Prostate gland (tissue), 2 donors: ENCODE results near the gene POLR3K. TPM values are rescaled to one million over a fixed set of nuclear protein-coding genes. Genes with fewer than 3 reads are reported as not detected.

Source experiments
- DNase-seq: peaks from one replicate; pipeline ENCODE4 v3.0.0-alpha.2; 2019; ENCODE audit warnings: low spot score
- H3K27ac ChIP-seq, 2 donors: fragments of 200-600 bp; sonication (generic); 2 replicates each; pipeline ENCODE4 v1.5.1; 2017 to 2019
- H3K27me3 ChIP-seq: fragments of 200-600 bp; sonication (generic); replicated peaks from 2 replicates; pipeline ENCODE4 v1.5.1; 2019; ENCODE audit not compliant: insufficient read depth
- H3K36me3 ChIP-seq, 2 donors: fragments of 200-600 bp; sonication (generic); 1 replicate in 1 of 2; 2 replicates in 1 of 2; pipeline versions ENCODE4 v1.5.1 to v1.8.1; 2017 to 2019
- H3K4me1 ChIP-seq: fragments of 200-600 bp; sonication (generic); replicated peaks from 2 replicates; pipeline ENCODE4 v1.5.1; 2019
- H3K4me3 ChIP-seq, 2 donors: fragments of 200-600 bp; sonication (generic); 2 replicates each; pipeline ENCODE4 v1.5.1; 2017 to 2019
- H3K9me3 ChIP-seq: fragments of 200-600 bp; sonication (generic); 2 replicates; pipeline ENCODE4 v1.5.1; 2017
- POLR2A ChIP-seq: fragments of 450-650 bp; IDR thresholded peaks from one replicate; pipeline ENCODE4 v1.6.1; 2016; ENCODE audit warnings: antibody characterized with exemption, mild to moderate bottlenecking
- POLR2AphosphoS5 ChIP-seq: sonication (generic); formaldehyde crosslinking; IDR thresholded peaks from one replicate; pipeline ENCODE4 v1.6.1; 2017; ENCODE audit warnings: antibody characterized with exemption
- WGBS: methylation state at CpG from one replicate; pipeline ENCODE4 v1.1.5; 2018; 5-methylcytosine and 5-hydroxymethylcytosine counted together
- intact Hi-C: fragments of 100-400 bp; cut with DNase I; formaldehyde crosslinking; loops from one replicate; pipeline ENCODE4 v1.14.2; 2022
- total RNA-seq, 2 donors: library from RNA; depleted of rRNA; stranded (reverse); fragments of >200 nt; gene quantifications; one replicate each; pipeline ENCODE4 v1.1.0, GENCODE V29; 2016
- TF ChIP-seq, protein P1 (sequence below), 4 experiments: fragments of 200-600 bp in 2 of 4; fragments of 450-650 bp in 2 of 4; sonication (generic) in 2 of 4; IDR thresholded peaks; 1 replicate in 3 of 4; 2 replicates in 1 of 4; pipeline ENCODE4 v1.5.1; 2016 to 2019; ENCODE audit warnings: antibody characterized with exemption in 4 of 4, mild to moderate bottlenecking in 2 of 4, moderate library complexity in 2 of 4

Gene POLR3K
- total RNA-seq, 2 donors from 2014 or later, result 6.2 to 6.8 TPM

GRCh38 chr16:72561-73548, 19.4 kb upstream of the POLR3K start, which contains the start of gene RHBDF1:
Gene RHBDF1, minus strand, starts transcription at chr16:72631. Its CDS starts 7,616 bp downstream, at chr16:65015.
- Histone ChIP-seq H3K4me3 (peak within 1 kb of the TSS; percentile 61 to 78), H3K27me3 (no peaks in the 10 kb centered on the region), H3K9me3 (no peaks in the 10 kb centered on the region), H3K36me3 (no peaks in the 10 kb centered on the region), H3K4me1 (peaks cover 35% of the 10 kb centered on the region), H3K27ac (peak within 1 kb of the TSS; percentile 84 to 95)
- WGBS, result 26% methylated on average over 52 of the region's 62 CpGs
- intact Hi-C loops, result no loop called here
- DNase-seq, result peak; percentile 59
- peak; percentile 16 for TF ChIP-seq POLR2AphosphoS5
- TF ChIP-seq, protein P1, sequence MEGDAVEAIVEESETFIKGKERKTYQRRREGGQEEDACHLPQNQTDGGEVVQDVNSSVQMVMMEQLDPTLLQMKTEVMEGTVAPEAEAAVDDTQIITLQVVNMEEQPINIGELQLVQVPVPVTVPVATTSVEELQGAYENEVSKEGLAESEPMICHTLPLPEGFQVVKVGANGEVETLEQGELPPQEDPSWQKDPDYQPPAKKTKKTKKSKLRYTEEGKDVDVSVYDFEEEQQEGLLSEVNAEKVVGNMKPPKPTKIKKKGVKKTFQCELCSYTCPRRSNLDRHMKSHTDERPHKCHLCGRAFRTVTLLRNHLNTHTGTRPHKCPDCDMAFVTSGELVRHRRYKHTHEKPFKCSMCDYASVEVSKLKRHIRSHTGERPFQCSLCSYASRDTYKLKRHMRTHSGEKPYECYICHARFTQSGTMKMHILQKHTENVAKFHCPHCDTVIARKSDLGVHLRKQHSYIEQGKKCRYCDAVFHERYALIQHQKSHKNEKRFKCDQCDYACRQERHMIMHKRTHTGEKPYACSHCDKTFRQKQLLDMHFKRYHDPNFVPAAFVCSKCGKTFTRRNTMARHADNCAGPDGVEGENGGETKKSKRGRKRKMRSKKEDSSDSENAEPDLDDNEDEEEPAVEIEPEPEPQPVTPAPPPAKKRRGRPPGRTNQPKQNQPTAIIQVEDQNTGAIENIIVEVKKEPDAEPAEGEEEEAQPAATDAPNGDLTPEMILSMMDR (IDR thresholded peaks at IDR 0.05), result peak in 1 of 4 experiments; percentile 10
- TF ChIP-seq POLR2A, result peak; percentile 33

DNA sequence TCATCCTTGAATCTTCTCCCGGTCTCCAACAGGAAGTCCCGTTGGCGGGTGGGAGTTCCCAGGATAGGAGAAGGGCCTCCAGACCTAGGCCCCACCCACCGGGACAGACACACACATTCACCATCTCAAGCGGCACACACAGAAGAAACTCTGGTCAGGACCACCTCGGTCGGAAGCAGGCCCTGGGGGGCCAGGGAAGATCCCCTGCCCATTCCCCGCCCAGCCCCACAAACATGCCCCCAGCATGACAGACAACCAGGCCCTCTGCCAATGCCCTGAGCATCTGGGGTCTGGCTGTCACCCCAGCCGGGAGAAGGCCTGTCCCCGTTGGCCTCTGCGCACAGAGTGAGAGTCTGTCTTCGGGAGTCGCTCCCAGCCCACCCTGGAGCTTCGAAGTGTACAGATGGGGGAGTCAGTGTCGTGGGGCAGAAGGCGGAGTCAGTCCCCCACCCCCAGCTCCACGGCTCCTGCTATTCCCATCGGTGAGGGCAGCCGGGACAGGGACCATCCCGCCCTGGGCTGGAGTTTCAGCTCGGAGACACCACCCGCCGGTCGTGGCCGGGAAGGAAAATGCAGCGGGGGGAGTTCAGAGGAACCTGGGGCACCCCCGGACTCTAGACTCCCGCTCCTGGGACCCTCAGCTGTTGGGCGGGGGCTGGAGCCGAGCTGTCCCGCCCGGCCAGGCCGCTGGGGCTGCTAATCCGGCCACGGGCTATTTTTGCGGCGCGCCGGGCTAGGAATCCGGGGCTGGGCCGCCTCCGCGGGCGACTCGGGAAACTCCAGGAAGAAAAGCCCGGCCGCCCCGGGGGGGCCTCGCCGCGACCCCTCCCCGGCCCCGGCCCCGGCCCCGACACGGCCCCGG, 18.4 kb upstream of the POLR3K start:
- peak overlapping the region; percentile 84 to 95 for H3K27ac ChIP-seq
- no peaks in the 10 kb centered on the region for H3K9me3 ChIP-seq
- peaks cover 30% of the 10 kb centered on the region for H3K4me1 ChIP-seq
- TF ChIP-seq POLR2A (peak; percentile 71), POLR2AphosphoS5 (peak; percentile 98)
- TF ChIP-seq, protein P1 (IDR thresholded peaks at IDR 0.05), result peak in 2 of 4 experiments; percentile 19 to 29
- peak; percentile 97 for DNase-seq
- intact Hi-C loops, result no loop called here
- no peaks in the 10 kb centered on the region for H3K36me3 ChIP-seq
- H3K4me3 ChIP-seq, result peak overlapping the region; percentile 61 to 78
- no peaks in the 10 kb centered on the region for H3K27me3 ChIP-seq
- WGBS, result 3% methylated on average over 38 of the region's 57 CpGs

- no peaks in the 10 kb centered on the region for H3K36me3 ChIP-seq
- intact Hi-C loops, result no loop called here
- H3K4me3 ChIP-seq, result peak overlapping the region; percentile 12 to 78
- WGBS, result 20% methylated on average over 4 of the region's 5 CpGs
- DNase-seq, result no peak
- peaks cover 25% of the 10 kb centered on the region for H3K4me1 ChIP-seq
- TF ChIP-seq POLR2AphosphoS5 (no peak), POLR2A (no peak)
- TF ChIP-seq, protein P1 (IDR thresholded peaks at IDR 0.05), result no peak
- peak overlapping the region; percentile 84 to 95 for H3K27ac ChIP-seq
- H3K9me3 ChIP-seq, result no peaks in the 10 kb centered on the region
- H3K27me3 ChIP-seq, result no peaks in the 10 kb centered on the region
These were observed 17.8 kb upstream of the POLR3K start for GRCh38 chr16:71210-71539.

- H3K27me3 ChIP-seq, result no peaks in the 10 kb centered on the region
- H3K36me3 ChIP-seq, result peaks cover 0 to 6% of the 10 kb centered on the region in 2 donors
- no peaks in the 10 kb centered on the region for H3K9me3 ChIP-seq
- DNase-seq, result no peak
- H3K4me3 ChIP-seq, result no peak overlapping the region
- TF ChIP-seq POLR2AphosphoS5, result no peak
- TF ChIP-seq, protein P1 (IDR thresholded peaks at IDR 0.05), result no peak
- H3K4me1 ChIP-seq, result peaks cover 22% of the 10 kb centered on the region
- no peak overlapping the region for H3K27ac ChIP-seq
- WGBS, result 44% methylated on average over 7 of the region's 8 CpGs
- intact Hi-C loops, result no loop called here
These were observed 15.8 kb upstream of the POLR3K start for GRCh38 chr16:69181-69580.
